Measurements from ENCODE around the gene TRIB2. TPM values are rescaled to one million over a fixed set of nuclear protein-coding genes. Genes with fewer than 3 reads are reported as not detected.

Gene TRIB2
- total and polyA plus RNA-seq, 2 of the 13 experiments (the other 11 are each of a cell fraction or from before 2014, with no cell fraction given), result 1.1 to 2.3 TPM

DNA sequence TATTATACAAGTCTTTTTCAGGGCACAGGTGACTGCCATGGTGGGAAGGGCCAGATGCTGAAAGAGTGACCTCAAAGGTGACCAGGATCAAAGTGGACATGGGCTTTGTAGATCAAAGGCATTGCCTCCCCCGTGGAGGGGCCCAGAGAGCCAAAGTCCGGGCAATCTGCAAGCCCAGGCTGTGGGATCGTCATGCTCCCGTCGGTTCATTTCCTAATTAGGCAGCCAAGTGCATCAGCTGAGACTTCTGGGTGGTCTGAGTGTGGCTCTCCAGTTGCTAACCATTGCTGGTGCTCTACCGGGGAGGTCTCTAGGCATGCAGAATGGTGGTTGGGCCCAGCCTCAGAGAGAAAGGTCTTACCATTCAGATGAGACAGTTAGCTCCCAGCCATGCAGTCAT is 61.6 kb downstream of the TRIB2 start (continued):
- TF ChIP-seq ZBTB34 (CRISPR knock-in tag; IDR thresholded peaks at IDR 0.05) (peak; percentile 82), ELF4 (CRISPR knock-in tag; IDR thresholded peaks at IDR 0.05; ENCODE audit: borderline replicate concordance) (no peak), KDM2A (CRISPR knock-in tag; IDR thresholded peaks at IDR 0.05; ENCODE audit: borderline replicate concordance, low read depth) (peak; percentile 36; the same call in 1 of the 2 replicates), ZSCAN12 (CRISPR knock-in tag; IDR thresholded peaks at IDR 0.05) (no peak), HNF4A (CRISPR knock-in tag; IDR thresholded peaks at IDR 0.05) (peak; percentile 96), ZNF660 (CRISPR knock-in tag; IDR thresholded peaks at IDR 0.05; ENCODE audit: borderline replicate concordance, low read depth) (no peak), TFE3 (CRISPR knock-in tag; IDR thresholded peaks at IDR 0.05) (peak; percentile 60; the same call in 1 of the 2 replicates), GATAD2A (CRISPR knock-in tag; IDR thresholded peaks at IDR 0.05) (peak; percentile 68), ISL2 (CRISPR knock-in tag; IDR thresholded peaks at IDR 0.05) (peak; percentile 93), ZNF44 (CRISPR knock-in tag; IDR thresholded peaks at IDR 0.05) (peak; percentile 54; the same call in 1 of the 2 replicates), GABPB1 (CRISPR knock-in tag; IDR thresholded peaks at IDR 0.05) (peak; percentile 44), ZBED4 (CRISPR knock-in tag; IDR thresholded peaks at IDR 0.05; ENCODE audit: borderline replicate concordance) (peak; percentile 36; the same call in 1 of the 2 replicates), ERF (CRISPR knock-in tag; IDR thresholded peaks at IDR 0.05) (peak; percentile 42; the same call in 1 of the 2 replicates)
- TF ChIP-seq, protein P1, sequence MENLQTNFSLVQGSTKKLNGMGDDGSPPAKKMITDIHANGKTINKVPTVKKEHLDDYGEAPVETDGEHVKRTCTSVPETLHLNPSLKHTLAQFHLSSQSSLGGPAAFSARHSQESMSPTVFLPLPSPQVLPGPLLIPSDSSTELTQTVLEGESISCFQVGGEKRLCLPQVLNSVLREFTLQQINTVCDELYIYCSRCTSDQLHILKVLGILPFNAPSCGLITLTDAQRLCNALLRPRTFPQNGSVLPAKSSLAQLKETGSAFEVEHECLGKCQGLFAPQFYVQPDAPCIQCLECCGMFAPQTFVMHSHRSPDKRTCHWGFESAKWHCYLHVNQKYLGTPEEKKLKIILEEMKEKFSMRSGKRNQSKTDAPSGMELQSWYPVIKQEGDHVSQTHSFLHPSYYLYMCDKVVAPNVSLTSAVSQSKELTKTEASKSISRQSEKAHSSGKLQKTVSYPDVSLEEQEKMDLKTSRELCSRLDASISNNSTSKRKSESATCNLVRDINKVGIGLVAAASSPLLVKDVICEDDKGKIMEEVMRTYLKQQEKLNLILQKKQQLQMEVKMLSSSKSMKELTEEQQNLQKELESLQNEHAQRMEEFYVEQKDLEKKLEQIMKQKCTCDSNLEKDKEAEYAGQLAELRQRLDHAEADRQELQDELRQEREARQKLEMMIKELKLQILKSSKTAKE (CRISPR knock-in tag; IDR thresholded peaks at IDR 0.05; ENCODE audit: borderline replicate concordance), result 0 out of 2 replicates have a peak, but pooled peaks have one; percentile 51
- TF ChIP-seq, protein P2, sequence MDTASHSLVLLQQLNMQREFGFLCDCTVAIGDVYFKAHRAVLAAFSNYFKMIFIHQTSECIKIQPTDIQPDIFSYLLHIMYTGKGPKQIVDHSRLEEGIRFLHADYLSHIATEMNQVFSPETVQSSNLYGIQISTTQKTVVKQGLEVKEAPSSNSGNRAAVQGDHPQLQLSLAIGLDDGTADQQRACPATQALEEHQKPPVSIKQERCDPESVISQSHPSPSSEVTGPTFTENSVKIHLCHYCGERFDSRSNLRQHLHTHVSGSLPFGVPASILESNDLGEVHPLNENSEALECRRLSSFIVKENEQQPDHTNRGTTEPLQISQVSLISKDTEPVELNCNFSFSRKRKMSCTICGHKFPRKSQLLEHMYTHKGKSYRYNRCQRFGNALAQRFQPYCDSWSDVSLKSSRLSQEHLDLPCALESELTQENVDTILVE (CRISPR knock-in tag; IDR thresholded peaks at IDR 0.05), result no peak
- TF ChIP-seq, protein P3, sequence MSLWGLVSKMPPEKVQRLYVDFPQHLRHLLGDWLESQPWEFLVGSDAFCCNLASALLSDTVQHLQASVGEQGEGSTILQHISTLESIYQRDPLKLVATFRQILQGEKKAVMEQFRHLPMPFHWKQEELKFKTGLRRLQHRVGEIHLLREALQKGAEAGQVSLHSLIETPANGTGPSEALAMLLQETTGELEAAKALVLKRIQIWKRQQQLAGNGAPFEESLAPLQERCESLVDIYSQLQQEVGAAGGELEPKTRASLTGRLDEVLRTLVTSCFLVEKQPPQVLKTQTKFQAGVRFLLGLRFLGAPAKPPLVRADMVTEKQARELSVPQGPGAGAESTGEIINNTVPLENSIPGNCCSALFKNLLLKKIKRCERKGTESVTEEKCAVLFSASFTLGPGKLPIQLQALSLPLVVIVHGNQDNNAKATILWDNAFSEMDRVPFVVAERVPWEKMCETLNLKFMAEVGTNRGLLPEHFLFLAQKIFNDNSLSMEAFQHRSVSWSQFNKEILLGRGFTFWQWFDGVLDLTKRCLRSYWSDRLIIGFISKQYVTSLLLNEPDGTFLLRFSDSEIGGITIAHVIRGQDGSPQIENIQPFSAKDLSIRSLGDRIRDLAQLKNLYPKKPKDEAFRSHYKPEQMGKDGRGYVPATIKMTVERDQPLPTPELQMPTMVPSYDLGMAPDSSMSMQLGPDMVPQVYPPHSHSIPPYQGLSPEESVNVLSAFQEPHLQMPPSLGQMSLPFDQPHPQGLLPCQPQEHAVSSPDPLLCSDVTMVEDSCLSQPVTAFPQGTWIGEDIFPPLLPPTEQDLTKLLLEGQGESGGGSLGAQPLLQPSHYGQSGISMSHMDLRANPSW (CRISPR knock-in tag; IDR thresholded peaks at IDR 0.05; ENCODE audit: borderline replicate concordance), result no peak
